Neutrophil (primary cell): Measurements from ENCODE around the gene RTN1.
"Not testable (repeated sequence)": the region's sequence is repeated elsewhere in the genome, so short reads cannot be mapped to it uniquely, and the experiment has no call there.

Experiments used
- H3K27ac ChIP-seq: fragments of 200-600 bp; sonication (generic); 2 replicates; pipeline ENCODE4 v1.5.1; 2016; ENCODE audit warnings: mild to moderate bottlenecking, moderate library complexity
- H3K27me3 ChIP-seq: fragments of 200-600 bp; sonication (generic); 2 replicates; pipeline ENCODE4 v1.6.0; 2016; ENCODE audit warnings: mild to moderate bottlenecking
- H3K36me3 ChIP-seq: fragments of 200-600 bp; sonication (generic); 2 replicates; pipeline ENCODE4 v1.5.1; 2017
- H3K4me1 ChIP-seq, 2 experiments: fragments of 200-600 bp in 1 of 2; sonication (generic) in 1 of 2; 1 replicate in 1 of 2; 2 replicates in 1 of 2; pipeline versions ENCODE4 v1.5.1 to v1.6.1; 2013 to 2016; ENCODE audit warnings: low read depth in 1 of 2, low read length in 1 of 2, mild to moderate bottlenecking in 1 of 2, moderate library complexity in 1 of 2; ENCODE audit not compliant: control insufficient read depth in 1 of 2, insufficient read depth in 1 of 2
- H3K4me3 ChIP-seq, 2 experiments: fragments of 200-600 bp in 1 of 2; sonication (generic) in 1 of 2; 1 replicate in 1 of 2; 2 replicates in 1 of 2; pipeline ENCODE4 v1.5.1; 2013 to 2016; ENCODE audit warnings: low read depth in 1 of 2, low read length in 1 of 2, mild to moderate bottlenecking in 1 of 2, moderate library complexity in 1 of 2
- H3K9me3 ChIP-seq: fragments of 200-600 bp; sonication (generic); 2 replicates; pipeline ENCODE4 v1.5.1; 2016
- TF ChIP-seq, protein P1 (sequence below): fragments of 200-600 bp; sonication (generic); IDR thresholded peaks from 2 replicates; pipeline ENCODE4 v1.5.1; 2016; ENCODE audit warnings: antibody characterized with exemption

RTN1 gene

DNA sequence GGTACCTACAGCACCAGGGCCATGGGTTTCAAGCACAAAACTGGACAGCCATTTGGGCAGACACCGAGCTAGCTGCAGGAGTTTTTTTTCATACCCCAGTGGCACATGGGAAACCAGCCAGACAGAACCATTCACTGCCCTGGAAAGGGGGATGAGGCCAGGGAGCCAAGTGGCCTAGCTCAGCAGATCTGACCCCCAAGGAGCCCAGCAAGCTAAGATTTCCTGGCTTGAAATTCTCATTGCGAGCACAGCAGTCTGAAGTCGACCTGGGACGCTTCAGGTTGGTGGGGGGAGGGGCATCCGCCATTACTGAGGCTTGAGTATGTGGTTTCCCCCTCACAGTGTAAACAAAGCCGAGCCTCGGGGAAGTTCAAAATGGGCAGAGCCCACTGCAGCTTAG is 212.8 kb downstream of the RTN1 start:
- H3K4me3 ChIP-seq, result no peak overlapping the region
- H3K9me3 ChIP-seq, result no peaks in the 10 kb centered on the region
- no peaks in the 10 kb centered on the region for H3K27me3 ChIP-seq
- H3K27ac ChIP-seq, result no peak overlapping the region
- H3K4me1 ChIP-seq, result no peaks in the 10 kb centered on the region
- no peaks in the 10 kb centered on the region for H3K36me3 ChIP-seq
- TF ChIP-seq, protein P1, sequence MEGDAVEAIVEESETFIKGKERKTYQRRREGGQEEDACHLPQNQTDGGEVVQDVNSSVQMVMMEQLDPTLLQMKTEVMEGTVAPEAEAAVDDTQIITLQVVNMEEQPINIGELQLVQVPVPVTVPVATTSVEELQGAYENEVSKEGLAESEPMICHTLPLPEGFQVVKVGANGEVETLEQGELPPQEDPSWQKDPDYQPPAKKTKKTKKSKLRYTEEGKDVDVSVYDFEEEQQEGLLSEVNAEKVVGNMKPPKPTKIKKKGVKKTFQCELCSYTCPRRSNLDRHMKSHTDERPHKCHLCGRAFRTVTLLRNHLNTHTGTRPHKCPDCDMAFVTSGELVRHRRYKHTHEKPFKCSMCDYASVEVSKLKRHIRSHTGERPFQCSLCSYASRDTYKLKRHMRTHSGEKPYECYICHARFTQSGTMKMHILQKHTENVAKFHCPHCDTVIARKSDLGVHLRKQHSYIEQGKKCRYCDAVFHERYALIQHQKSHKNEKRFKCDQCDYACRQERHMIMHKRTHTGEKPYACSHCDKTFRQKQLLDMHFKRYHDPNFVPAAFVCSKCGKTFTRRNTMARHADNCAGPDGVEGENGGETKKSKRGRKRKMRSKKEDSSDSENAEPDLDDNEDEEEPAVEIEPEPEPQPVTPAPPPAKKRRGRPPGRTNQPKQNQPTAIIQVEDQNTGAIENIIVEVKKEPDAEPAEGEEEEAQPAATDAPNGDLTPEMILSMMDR, result no peak

DNA sequence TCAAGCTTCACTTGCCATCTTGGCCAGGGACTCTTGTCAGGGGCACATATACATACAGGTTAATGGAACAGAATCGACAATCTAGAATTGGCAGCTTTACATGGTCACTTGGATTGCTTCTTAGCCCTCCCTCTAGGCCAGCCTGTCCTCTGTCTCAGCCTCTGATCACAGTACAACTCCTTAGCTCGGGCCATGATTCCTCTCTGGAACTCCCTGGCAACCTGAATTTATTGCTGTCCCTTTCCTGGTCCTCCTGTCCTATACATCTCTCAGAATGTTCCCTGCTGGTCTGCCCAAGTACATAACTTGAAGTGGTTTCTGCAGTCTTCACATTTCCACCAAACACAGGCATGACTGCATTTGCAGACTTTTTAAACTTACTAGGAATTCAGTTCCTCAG is 214.1 kb downstream of the RTN1 start:
- Histone ChIP-seq H3K4me1 (no peaks in the 10 kb centered on the region), H3K9me3 (no peaks in the 10 kb centered on the region), H3K27me3 (no peaks in the 10 kb centered on the region), H3K36me3 (no peaks in the 10 kb centered on the region), H3K27ac (no peak overlapping the region), H3K4me3 (no peak overlapping the region)
- TF ChIP-seq, protein P1, result no peak

DNA sequence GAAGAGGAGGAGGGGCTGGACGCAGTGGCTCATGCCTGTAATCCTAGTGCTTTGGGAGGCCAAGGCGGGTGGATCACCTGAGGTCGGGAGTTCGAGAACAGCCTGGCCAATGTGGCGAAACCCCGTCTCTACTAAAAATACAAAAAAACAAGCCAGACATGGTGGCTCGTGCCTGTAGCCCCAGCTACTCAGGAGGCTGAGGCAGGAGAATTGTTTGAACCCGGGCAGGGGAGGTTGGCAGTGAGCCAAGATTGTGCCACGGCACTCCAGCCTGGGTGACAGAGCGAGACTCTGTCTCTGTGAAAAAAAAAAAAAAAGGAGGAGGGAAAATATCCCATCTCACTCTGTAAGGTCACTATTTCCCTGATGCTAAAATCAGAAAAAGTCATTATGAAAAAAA is 216.4 kb downstream of the RTN1 start:
- H3K4me1 ChIP-seq, H3K9me3 ChIP-seq, H3K27me3 ChIP-seq, H3K4me3 ChIP-seq, H3K27ac ChIP-seq, H3K36me3 ChIP-seq: not testable (repeated sequence)

- H3K4me1 ChIP-seq, H3K9me3 ChIP-seq, H3K27ac ChIP-seq, H3K27me3 ChIP-seq, H3K36me3 ChIP-seq, H3K4me3 ChIP-seq: not testable (repeated sequence)
Measured at GRCh38 chr14:59646832-59647231, 223.7 kb downstream of the RTN1 start.

GRCh38 chr14:59638885-59639284 is 231.7 kb downstream of the RTN1 start:
- no peak overlapping the region for H3K4me3 ChIP-seq
- H3K27ac ChIP-seq, result no peak overlapping the region
- H3K27me3 ChIP-seq, result peaks cover 8% of the 10 kb centered on the region
- no peaks in the 10 kb centered on the region for H3K9me3 ChIP-seq
- H3K36me3 ChIP-seq, result no peaks in the 10 kb centered on the region
- H3K4me1 ChIP-seq, result no peaks in the 10 kb centered on the region
- TF ChIP-seq, protein P1, result no peak

GRCh38 chr14:59634617-59635016 is 236.0 kb downstream of the RTN1 start:
- no peaks in the 10 kb centered on the region for H3K4me1 ChIP-seq
- H3K4me3 ChIP-seq, result no peak overlapping the region
- TF ChIP-seq, protein P1, result no peak
- peaks cover 50% of the 10 kb centered on the region for H3K27me3 ChIP-seq
- no peak overlapping the region for H3K27ac ChIP-seq
- H3K9me3 ChIP-seq, result no peaks in the 10 kb centered on the region
- no peaks in the 10 kb centered on the region for H3K36me3 ChIP-seq

- H3K4me3 ChIP-seq, result no peak overlapping the region
- H3K27ac ChIP-seq, result no peak overlapping the region
- H3K27me3 ChIP-seq, result peaks cover 61% of the 10 kb centered on the region
- H3K9me3 ChIP-seq, result no peaks in the 10 kb centered on the region
- no peaks in the 10 kb centered on the region for H3K36me3 ChIP-seq
- H3K4me1 ChIP-seq, result no peaks in the 10 kb centered on the region
- TF ChIP-seq, protein P1, result no peak
Measured at GRCh38 chr14:59633486-59633885, 237.1 kb downstream of the RTN1 start.
